ENCODE results near the gene CHST10. TPM values are rescaled to one million over a fixed set of nuclear protein-coding genes. Genes with fewer than 3 reads are reported as not detected.
A peak's percentile ranks its signal among the peaks of the same experiment; 100 is the strongest.
"Not testable (repeated sequence)": the region's sequence is repeated elsewhere in the genome, so short reads cannot be mapped to it uniquely, and the experiment has no call there.

The CHST10 gene
- total RNA-seq, 1 experiment from 2014 or later, result 26.4 TPM

DNA sequence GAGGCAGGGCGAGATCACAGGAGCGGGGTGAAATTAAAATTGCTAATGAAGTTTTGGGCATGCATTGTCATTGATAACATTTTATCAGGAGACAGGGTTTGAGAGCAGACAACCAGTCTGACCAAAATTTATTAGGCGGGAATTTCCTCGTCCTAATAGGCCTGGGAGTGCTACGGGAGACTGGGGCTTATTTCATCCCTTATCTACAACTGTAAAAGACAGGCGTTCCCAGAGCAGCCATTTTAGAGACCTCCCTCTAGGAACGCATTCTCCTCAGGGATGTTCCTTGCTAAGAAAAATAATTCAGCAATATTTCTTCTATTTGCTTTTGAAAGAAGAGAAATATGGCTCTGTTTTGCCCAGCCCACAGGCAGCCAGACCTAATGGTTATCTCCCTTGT, 55.2 kb downstream of the CHST10 start:
- in situ Hi-C loops (cut with HindIII; ENCODE audit: low pct_unique_long_range_greater_than_20kb, low sequenced_read_pairs), result not testable (repeated sequence)
- peak; percentile 11 for DNase-seq (ENCODE audit: low read depth)

GRCh38 chr2:100359576-100359975, 57.9 kb downstream of the CHST10 start:
- DNase-seq (ENCODE audit: low read depth), result no peak

DNA sequence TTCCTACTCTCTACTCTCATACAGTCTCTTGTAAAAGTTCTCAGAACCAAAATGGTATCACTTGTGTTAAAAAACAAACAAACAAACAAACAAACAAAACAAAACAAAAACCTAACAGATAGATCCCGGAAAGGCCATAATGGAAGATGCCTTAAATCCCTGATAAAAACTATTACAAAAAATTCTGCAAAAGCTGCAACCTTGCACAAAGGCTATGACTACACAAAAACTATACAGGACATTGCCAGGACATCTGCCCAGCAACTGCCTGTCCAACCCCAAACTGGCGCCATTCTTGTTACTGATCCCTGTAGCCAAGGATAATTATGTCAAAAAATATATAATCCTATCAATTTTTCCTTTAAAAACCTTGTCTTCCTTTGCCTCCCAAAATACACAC, 58.9 kb downstream of the CHST10 start:
- in situ Hi-C loops (cut with HindIII; ENCODE audit: low pct_unique_long_range_greater_than_20kb, low sequenced_read_pairs), result no loop called here
- DNase-seq (ENCODE audit: low read depth), result no peak

More at GRCh38 chr2:100359576-100359975, 57.9 kb downstream of the CHST10 start:
- in situ Hi-C loops (cut with HindIII; ENCODE audit: low pct_unique_long_range_greater_than_20kb, low sequenced_read_pairs), result no loop called here

GRCh38 chr2:100352521-100352920, 64.9 kb downstream of the CHST10 start:
- peak; percentile 23 for DNase-seq (ENCODE audit: low read depth)
- in situ Hi-C loops (cut with HindIII; ENCODE audit: low pct_unique_long_range_greater_than_20kb, low sequenced_read_pairs), result no loop called here

- no peak for DNase-seq (ENCODE audit: low read depth)
- in situ Hi-C loops (cut with HindIII; ENCODE audit: low pct_unique_long_range_greater_than_20kb, low sequenced_read_pairs), result no loop called here
These were observed 66.7 kb downstream of the CHST10 start for GRCh38 chr2:100350661-100351185.

GRCh38 chr2:100345144-100345543, 72.3 kb downstream of the CHST10 start:
- in situ Hi-C loops (cut with HindIII; ENCODE audit: low pct_unique_long_range_greater_than_20kb, low sequenced_read_pairs); DNase-seq (ENCODE audit: low read depth): not testable (repeated sequence)

DNA sequence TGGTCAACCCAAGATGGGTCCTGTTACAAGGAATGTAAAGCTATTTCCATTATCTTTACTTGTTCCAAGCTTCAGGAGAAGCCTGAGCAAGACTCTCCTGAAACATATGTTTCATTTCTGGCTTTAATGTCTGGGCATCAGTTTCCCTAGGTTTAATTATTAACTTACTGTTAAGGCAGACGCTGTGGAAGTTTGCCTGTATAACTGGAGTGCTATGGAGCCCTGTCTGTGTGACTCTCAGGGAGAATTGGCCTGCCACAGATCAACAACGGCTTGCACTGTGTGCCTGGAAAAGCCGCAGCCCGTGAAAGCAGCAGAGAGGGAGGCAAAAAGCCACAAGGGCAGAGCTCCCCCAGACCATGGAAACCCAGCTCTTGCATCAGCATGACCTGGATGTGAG, 73.0 kb downstream of the CHST10 start:
- in situ Hi-C loops (cut with HindIII; ENCODE audit: low pct_unique_long_range_greater_than_20kb, low sequenced_read_pairs), result no loop called here
- DNase-seq (ENCODE audit: low read depth), result no peak

DNA sequence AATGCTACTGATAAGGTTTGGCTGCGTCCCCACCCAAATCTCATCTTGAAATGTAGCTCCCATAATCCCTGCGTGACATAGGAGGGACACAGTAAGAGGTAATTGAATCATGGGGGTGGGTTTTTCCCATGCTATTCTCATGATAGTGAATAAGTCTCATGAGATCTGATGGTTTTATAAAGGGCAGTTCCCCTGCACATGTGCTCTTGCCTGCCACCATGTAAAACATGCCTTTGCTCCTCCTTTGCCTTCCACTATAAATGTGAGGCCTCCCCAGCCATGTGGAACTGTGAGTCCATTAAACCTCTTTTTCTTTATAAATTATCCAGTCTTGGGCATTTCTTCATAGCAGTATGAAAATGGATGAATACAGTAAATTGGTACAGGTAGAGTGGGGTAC, 75.0 kb downstream of the CHST10 start:
- in situ Hi-C loops (cut with HindIII; ENCODE audit: low pct_unique_long_range_greater_than_20kb, low sequenced_read_pairs); DNase-seq (ENCODE audit: low read depth): not testable (repeated sequence)

Other genes starting within 250 kb of the CHST10 start
- 3.6 and 4.7 TPM in 2 replicates for gene LONRF2, start 95.2 kb downstream of the CHST10 start, total RNA-seq (2014; rRNA removed; shearing (Covaris generic); ENCODE audit: low replicate concordance)
- not detected in 2 replicates for gene NMS, start 52.8 kb upstream of the CHST10 start, total RNA-seq (2014; rRNA removed; shearing (Covaris generic); ENCODE audit: low replicate concordance)
- gene PDCL3, start 145.3 kb upstream of the CHST10 start, total RNA-seq (2014; rRNA removed; shearing (Covaris generic); ENCODE audit: low replicate concordance), result 30.4 and 36.3 TPM in 2 replicates

All from Caki2 (cell line).